Hematopoietic multipotent progenitor cell (in vitro differentiated cells): ENCODE data around the gene PLXNB2. TPM values are rescaled to one million over a fixed set of nuclear protein-coding genes. Genes with fewer than 3 reads are reported as not detected.

ENCODE experiments used
- DNase-seq, 3 donors: peaks; one replicate each; pipeline ENCODE4 v3.0.0-alpha.2; 2011 to 2015; ENCODE audit warnings: low read depth in 2 of 3, low spot score in 2 of 3
- total RNA-seq: library from RNA; depleted of rRNA; stranded (reverse); fragments of >200 nt; gene quantifications from one replicate; pipeline ENCODE4 v1.2.3, GENCODE V29; 2012

PLXNB2 gene
- total RNA-seq, 1 donor: 91.8 TPM

DNA sequence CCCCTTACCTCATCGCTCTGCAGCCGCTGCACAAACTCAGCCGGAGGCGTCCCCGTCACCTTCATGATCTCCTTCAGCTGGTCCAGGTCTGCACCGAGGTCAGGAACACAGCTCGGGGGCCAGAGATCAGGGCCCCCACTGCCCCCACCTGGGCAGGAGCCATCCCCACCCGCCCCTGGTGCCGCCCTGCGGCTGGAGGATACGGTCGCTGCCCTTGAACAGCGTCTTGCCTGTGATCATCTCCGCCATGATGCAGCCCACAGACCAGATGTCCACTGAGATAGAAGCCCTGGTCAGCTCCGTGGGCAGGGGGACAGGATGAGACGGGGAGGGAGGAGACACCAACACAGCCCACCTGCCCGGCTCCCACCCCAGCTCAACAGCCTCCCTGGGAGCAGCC, 51.8 kb downstream of the PLXNB2 start:
- no peak for DNase-seq

DNA sequence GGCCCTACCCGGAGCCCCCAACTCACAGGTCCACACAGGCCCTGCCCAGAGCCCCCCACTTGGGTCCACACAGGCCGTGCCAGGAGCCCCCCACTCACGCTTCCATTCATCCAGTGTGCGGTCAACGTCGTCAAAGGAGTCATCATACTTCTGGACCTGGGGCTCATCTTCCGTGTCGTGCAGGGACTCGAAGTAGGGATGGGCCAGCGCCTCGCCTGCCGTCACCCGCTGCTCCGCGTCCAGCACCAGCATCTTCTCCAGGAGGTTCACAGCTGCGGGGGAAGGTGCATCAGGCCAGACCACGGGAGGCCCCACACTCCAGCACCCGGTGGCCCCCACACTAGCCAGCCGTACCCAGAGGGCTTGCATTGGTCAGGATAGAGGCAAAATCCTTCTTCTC, 52.3 kb downstream of the PLXNB2 start:
- DNase-seq: no peak

DNA sequence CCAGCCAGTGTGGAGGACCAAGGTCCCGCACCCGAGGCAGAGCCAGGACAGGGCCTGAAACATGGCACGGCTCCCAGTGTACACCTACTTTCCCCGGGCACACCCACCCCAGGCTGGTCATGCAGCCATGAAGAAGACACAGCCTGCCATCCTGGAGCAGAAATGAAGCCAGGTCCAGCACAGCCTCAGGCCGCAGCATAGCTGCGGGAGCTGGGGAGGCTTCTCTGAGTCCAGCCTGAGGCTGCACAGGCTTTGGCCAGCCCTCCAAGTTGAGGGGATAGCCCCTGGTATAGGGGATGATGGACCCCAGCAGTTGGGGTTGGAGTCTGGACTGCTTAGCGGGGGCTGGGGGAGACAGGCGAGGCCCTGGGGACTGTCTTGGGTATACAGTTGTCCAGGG, 53.5 kb downstream of the PLXNB2 start:
- DNase-seq: no peak

DNA sequence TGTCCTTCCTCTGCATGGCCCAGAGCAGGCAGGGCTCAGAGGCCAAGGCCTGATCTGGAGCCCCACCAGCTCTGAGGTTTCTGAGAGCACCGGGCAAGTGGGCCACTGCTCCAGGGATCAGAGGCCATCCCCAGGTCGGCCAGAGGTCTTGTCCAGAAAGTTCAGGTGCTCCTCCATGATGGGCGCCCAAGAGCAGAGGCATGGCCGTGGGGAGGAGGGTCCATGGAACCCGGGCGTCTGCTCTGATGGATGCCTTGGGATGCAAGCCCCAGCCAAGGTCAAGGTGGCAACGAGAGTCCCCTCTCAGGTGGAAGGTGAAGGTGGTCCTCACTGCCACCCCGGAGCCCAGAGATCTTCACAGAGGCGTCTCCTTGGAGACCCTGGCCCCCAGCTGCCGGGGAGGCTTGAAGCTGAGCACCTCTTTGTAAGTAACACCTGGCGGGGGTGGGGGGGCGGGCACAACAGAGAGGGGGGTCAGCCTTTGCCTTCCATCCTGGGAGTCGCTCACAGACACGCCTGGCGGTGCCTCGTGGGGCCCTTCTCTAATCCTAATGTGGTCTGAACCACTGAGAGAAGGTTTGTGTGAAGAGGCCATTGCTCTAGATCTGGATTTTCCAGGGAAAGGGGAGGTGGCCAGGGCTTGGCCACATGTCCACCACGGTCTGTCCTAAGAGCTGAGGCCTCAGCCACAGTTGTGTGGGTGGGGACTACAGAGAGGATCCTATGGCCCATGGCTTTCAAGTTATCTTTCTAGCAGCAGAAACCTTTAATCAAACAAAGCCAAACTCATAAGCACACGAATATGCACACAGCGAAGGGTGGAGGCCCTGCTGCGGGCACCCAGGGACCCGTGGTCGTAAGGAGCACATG, 54.2 kb downstream of the PLXNB2 start:
- DNase-seq: no peak

DNA sequence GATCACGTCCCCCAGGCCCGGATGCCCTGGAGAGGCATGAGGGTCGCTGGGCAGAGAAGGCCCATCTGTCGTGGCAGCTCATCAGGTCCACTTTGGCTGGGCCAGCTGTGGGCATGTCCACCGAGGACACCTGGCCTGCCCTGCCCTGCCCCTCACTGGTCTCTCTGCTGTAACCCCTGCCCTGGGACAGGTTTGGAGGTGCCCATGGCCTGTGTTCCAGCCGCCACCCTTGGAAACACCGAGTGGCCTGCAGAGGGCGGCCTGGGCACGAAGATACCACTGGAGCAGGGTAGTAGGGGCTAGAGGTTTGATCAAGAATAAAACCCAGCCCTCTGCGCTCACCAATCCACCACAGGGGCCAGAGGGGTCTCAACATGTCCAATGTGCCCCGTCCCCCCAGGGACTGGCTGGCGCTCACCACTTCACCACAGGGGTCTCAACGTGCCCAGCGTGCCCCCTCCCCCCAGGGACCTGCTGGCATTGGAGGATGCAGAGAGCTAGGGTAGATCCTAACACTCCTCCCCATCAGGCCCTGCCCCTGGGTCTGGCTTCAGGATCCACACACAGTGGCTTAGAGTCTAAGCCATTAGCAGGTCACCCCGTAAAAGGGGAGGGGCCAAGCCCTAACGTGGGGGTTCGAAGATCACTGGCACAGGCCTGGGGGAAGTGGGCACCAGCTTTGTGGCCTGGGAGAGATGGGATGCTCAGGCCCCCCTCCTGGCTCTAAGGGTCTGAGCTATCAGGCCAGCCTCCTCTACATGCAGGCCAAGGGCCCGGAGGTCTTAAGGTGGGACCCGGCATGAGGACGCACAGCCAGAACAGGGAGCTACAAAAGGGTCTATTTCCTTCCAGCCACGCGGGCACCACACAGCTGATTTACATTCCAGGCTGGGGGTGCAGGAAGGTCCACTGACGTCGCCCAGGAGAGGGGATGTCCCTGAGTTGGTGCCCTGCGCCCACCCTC, 55.1 kb downstream of the PLXNB2 start:
- DNase-seq: peak in 2 of 3 donors; percentile 72 to 82

DNA sequence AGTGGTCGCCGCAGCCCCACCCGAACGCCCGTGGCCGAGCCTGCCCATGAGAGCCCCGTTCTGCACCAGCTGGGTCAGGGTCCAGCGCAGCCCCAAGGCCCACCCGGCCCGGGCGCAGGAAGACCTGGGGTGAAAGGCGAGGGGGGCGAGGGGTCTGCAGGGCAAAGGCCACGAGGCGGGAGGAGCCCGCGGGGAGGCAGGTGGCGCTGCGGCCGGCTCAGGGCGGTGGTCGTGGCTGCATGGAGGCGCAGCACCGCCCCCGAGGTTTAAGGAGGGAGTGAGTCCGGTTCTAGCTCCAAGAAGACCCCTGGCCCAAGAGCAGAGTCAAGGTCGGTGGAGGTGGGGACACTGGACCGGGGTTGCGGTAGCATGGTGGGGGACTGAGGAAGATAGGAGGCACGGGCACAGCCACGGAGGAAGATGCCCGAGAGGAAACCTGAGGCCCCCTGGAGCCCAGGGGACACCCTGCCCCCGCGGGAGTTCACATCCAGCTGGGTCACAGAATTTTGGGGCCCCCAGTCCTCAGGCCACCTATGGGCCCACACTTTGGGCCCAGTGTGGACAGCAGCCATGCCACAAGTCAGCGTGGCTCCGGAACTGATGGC, 55.9 kb downstream of the PLXNB2 start:
- peak in 1 of 3 donors; percentile 33 for DNase-seq

DNA sequence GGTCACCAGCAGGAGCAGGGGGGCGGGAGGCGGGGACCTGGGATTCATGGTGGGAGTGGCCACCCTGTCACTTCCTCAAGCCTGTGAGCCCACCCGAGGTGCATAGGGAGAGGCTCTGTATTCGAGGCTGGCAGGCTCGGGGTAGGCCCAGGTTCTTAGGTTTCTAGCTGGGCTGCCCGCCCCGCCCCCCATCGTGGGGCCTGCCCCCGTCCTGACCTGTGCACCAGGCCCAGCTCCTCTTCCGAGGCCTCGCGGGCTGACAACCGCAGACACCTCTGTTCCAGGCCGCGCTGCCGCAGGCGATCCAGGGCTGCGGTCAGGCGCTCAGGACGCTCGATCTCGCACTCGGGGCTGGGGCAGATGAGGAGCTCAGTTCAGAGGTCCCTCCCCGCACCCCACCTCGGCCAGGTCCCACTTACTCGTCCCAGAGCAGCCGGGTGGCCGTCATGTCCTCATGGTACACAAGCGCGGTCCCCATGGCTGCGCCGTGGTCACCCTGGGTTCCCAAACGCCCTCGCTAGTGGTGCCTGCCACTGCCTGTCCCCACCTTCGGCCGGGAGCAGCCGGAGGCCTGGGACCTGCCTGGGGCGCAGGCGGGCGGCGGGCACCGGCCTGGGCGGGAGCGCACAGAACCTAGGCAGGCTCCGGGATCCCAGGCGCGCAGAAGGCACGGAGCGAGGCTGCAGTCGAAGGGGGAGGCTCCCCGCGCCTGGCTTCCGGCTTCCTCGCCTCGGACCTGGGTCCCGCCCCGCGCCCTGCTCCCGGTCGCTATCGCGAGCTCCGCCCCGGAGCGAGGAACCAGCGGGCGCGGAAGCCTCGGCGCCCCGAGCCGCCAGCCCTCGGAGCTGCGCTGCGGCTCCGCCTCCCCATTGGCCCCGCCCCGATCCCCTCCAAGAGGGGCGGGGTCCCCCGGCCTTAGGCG, 56.6 kb downstream of the PLXNB2 start, which contains the start of gene HDAC10:
TSS of gene HDAC10 (minus strand) at position 711 of the 922 bp plus-strand sequence. CDS start at position 478, 233 bp downstream.
- peak in 2 of 3 donors; percentile 80 to 82 for DNase-seq

DNA sequence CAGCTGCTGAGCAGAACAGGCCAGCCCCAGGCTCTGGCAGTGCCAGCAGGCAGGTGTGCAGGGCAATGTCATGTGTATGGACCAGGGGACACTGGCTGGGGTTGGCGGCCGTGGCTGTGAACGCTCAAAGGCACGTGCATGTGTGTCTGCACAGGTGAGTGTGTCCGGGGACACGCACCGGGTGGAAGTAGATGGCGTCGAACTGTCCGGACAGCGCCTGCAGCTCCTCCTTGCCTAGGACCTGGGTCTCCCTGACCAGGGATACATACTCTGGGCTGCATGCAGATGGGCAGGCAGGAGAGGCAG, 57.2 kb downstream of the PLXNB2 start:
- no peak for DNase-seq

DNA sequence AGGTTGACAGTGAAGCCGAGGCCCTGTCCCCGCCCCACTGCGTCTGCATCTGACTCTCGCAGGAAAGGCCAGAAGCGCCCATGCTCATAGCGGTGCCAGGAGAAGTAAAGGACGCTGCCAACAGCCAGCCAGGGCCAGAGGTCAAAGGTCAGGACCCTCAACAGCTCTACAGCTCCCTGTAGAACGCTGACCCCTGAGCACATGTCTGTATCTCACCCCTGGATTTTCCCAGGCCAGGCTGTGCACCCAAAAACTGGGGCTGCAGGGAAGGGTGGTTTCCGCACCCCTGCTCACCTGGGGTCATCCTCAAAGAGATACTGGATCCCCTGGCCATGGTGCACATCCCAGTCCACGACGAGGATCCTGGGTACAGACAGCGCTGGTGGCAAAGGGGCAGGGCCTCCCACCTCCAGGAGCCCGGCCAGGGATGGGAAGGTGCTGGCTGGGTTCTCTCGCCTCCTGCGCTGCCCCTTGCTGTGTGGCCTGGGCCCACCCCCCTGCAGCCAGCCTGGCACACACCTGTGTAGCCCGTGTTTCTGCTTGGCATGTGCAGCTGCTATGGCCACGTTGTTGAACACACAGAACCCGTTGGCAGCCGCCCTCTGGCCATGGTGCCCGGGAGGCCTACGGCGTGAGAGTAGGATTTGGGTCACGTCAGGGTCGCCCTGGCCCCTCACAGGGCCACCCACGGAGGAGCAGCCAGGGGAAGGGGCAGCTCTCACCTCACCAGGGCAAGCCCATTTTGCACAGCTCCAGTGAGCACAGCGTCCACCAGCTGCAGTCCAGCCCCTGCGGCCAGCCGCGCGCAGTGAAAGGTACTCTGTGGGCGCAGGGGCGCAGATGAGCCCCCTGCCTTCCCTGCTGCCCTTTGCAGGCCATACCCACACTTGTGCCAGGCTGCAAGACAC, 57.9 kb downstream of the PLXNB2 start:
- no peak for DNase-seq

DNA sequence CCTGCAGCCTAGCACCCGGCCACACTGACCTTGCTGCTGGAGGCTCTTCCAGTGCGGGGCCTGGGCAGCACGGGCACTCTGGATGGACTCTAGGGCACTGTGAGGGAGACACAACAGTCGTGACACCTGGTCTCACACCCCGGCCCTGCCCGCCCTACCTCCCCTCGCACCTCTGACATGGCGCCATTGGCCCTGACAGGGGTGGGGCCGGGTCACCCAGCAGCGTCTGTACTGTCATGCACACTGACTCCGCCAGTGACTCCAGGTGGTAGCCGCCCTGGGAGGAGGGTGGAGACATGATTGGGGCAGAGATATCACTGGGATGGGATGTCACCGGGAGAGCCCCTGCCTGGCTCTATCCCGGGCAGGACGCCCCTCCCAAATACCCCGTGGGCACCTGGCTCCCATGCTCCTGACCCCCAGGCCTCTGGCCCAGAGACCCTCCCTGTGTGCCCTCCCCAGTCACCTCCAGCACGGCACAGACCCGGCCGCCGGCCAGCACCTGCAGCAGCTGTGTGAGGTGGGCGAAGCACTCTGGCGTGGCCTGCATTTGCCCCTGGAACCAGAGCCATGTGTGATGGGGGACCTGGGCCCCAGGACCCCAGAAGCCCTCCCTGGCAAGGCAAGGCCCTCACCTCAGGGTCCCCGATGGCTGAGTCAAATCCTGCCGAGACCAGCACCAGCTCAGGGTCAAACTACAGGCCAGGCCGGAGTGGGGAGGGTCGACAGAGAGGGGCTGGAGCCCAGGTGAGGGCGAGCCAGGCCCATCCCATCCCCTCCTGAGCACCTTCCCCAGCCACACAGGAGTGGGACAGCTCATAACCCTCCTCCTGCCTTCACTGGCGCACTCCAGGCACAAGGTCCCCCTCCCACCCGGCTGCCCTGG, 59.0 kb downstream of the PLXNB2 start:
- DNase-seq: no peak

DNA sequence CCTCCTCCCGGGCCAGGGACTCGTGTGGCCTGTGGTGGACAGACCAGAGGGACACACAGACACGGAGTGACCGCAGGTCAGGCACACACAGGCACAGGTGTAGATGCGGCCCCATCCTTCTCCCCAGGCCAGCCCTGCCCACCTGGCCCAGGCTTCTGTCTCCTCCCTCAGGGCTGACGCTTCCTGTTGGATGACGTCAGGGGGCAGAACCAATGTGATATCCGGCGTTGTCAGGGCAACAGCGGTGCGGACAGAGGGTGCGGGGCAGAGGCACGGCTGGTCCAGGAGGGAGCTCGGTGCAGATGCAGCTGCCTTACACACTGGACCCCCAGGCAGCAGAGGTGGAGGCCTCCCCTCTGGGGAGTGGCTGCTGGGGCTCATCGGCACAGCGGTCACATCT, 59.7 kb downstream of the PLXNB2 start:
- no peak for DNase-seq

DNA sequence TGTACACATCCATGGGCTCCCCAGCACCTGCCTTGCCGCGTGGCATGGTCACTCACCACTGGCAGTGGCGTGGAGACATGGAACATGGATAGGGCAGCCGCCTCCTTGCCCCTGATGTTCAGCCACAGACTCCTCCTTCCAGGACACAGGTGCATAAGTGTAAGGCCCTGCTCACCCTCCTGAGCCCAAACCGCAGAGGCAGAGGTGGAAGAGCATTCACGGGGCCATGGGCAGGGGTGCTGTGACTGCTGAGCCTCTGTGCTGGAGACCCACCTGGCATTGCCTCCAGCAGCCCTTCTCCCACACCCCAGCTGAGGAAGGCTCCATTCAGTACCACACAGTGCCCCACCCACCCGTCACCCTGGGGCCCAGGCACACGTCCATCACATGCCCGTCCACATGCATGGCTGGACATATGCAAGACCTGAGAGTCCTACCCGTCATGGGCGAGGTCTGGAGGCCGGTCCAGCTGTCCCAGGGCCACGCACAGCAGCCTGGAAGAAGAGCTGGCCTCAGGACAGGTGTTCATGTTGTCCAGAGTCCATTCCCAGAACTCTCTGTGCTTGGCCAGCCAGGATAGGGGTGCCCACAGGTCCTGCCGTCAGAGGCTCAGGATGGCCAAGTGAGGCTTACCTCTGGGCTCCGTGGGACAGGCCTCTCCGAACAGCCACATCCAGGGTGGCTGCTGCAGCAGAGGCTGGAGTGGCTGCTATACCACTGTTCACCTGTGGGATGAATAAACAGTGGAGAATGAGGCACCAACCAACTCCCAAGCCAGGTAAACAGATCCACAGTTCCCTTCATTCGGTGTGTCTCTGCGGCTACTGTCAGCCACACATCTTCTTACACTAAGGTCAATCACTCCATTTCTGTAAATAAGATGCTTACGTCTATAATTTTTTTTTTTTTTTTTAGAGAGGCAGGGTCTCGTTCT, 60.9 kb downstream of the PLXNB2 start:
- DNase-seq: no peak

DNA sequence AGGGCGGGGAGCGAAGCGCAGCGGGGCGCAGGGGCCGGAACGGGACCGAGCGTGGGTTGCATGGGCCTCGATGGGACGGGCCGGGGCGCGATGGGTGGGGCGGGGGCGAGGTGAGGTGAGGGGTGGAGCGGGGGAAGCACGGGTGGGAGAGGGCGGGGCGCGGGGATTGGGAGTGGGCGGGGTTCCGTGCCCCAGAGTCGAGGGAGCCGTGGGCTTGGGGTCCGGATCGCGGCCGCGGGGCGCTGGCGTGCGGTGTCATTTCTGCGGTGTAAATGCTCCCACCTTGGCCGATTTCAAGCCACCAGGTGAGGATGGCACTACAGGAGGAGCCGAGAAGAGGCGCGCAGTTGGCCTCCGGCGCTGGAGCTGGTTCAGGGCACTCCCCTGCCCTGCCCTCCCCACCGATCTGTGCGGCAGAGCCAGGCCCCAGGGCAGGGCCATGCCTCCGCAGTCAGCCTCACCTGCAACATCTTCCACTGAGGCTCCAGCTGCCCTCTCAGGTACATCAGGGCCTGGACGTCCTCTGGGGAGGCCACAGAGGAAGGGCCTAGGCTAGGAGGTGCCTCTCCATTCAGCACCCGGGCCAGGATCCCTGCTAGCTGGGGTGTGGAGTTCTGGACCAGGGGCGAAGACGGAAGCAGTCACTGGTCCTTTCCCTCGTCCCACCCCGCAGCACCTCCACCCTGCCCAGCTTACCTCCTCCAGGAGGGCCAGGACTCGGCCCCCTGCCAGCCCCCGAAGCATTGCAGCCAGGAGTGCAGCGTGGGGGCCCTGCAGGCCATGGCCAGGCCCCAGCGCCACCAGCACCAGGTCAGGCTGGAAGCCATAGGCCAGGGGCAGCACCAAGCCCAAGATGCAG, 62.0 kb downstream of the PLXNB2 start:
- no peak for DNase-seq

DNA sequence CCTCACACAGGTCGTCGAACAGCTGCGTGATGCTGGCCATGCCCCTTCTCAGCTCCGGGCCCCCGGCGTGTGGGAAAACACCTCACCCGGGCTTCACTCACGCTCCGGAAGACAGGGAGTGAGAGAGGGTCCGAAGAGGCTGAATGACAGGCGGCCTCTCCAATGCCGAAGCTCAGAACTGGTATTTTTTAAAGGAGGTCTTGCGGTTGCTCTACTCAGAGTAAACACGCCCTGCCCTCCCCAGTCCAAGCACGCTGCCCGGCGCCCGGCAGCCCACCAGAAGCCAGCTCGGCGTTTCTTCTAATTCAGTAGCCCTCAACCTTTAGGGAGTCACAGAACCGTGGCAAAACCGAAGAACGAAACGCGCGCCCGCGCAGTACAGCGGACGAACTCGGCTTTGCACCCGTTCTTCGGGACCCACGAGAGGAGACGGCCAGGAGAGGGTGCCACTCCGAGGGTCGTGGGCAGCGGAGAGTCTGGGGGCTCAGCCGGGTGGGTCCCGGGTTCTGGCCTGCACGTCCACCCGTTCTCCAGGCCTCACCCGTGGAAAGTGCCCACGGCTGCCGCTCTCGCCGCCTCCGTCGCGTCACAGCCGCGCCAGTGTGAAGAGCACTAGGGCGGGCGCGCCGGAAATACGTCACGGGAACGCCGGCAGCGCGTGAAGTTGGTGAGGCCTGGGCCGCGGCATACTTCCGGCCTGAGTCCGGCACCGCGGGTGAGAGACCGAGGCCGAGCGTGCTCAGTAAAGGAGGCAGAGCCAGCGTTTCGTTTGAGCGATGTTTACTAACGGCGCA, 62.8 kb downstream of the PLXNB2 start, which contains the start of gene TUBGCP6:
TSS of gene TUBGCP6 (minus strand) at position 604 of the 794 bp plus-strand sequence. CDS start at position 40, 564 bp downstream.
- DNase-seq: peak; percentile 84 to 94 (median 94)
